Measurements from ENCODE around the gene POPDC3.
"Not testable (repeated sequence)": the region's sequence is repeated elsewhere in the genome, so short reads cannot be mapped to it uniquely, and the experiment has no call there.

Gene POPDC3, protein sequence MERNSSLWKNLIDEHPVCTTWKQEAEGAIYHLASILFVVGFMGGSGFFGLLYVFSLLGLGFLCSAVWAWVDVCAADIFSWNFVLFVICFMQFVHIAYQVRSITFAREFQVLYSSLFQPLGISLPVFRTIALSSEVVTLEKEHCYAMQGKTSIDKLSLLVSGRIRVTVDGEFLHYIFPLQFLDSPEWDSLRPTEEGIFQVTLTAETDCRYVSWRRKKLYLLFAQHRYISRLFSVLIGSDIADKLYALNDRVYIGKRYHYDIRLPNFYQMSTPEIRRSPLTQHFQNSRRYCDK

DNA sequence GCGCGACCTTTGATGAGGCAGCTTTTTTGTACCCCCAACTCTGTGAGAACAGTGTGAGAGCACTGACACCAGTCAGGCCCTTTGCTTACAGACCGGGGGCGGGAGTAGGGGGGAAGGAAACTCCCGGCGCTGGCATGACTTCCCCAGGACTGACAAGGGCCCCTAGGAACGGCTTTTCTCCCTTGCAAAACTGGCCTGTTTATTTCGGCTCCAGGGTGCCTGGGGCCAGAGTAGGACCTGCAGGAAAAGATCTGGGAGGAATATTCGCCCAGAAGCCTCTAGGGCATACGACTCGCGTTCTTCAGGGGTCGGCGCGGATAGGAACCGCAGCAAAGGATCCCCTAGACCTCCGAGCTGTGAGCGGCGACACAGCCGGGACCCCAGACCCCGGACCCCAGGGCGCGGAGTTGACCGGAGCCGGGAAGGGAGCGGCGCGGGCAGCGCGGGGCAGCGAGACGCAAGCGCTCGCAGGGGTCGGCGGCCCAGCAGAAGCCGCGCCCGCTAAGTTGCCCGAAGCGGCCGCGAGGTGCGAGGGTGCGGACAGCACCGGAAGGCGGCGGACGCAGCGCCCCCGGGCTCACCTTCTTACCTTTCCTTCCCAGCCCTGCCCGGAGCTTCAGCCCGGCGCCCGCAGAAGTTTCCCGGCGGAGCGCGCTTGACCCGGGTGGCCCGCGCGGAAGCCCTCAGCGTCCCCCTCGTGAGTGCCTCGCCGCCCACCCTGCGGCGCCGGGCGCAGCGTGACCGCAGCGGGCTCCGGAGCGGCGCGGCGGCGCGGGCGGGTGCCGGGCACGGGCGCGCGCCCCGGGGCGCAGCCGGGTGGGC lies at the start of gene POPDC3:
Gene POPDC3 (minus strand): TSS at position 771 of the 822 bp plus-strand sequence. CDS start 18,105 bp downstream, outside the sequence.
- peak; percentile 58 for DNase-seq

DNA sequence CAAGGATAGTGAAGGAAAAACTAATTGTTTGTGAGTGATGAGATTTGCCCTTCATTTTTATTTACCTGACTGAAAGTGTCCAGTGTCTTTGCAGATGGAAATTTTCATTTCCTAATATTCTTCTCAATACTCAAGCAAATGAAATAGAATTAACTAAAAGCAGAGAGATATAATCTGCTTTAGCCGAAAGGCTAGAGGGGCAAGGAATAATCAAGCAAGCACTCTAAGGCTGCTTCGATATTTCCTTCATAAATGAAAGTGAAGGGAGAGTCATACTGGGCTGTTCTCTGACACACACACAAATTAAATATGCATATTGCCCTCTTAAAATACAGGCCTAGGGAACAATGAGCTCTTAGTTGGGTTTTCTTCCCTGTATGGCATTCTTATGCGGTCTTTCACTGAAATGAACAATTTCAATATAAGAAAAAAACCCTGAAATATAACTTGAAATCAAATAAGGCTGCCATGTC lies 47.5 kb upstream of the POPDC3 start:
- no peak for DNase-seq

DNA sequence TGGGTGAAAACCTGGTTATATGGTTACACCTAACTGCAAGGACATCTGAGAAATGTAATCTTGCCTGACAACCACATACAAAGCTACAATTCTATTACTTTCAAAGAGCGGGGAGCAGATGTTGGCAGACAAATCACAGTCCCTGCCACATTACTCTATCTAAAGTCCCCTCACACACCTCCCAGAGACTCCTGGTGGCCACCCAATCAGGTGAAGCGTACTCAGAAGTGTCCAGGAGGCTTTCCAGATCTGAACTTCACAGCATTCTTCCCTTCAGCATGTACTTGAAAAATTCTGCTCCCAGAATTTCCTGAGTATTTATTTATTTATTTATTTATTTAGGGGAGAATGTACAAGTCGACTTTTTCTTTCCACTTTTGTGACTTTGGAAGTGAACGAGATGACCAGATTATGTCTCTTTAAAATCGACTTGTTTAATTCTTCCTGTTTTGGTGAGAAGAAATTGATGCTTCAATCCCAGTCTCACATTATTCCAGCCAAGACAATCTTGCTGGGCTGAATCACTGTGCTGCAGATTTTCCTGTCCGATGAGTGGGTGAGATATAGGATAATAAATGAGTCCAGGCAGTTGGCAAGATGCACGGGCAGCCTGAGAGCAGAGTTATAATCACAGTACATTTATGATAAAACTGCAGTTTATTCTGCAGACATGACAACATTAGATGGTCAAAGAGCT lies 46.9 kb upstream of the POPDC3 start:
- no peak for DNase-seq

DNA sequence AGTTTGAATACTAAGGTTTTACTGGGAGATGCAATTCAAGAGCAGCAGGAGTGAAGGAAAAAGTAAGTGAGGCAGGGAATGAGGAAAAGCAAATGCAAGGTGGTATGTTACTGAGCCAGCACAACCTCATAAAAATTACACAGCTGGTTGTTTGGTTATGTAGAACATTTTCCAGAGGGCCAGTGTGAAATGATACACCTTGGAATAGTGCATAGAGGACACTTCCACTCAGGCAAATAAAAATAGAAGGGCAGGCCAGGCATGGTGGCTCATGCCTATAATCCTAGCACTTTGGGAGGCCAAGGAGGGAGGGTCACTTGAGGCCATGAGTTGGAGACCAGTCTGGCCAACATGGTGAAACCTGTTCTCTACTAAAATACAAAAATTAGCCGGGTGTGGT lies 43.4 kb upstream of the POPDC3 start:
- DNase-seq: no peak

DNA sequence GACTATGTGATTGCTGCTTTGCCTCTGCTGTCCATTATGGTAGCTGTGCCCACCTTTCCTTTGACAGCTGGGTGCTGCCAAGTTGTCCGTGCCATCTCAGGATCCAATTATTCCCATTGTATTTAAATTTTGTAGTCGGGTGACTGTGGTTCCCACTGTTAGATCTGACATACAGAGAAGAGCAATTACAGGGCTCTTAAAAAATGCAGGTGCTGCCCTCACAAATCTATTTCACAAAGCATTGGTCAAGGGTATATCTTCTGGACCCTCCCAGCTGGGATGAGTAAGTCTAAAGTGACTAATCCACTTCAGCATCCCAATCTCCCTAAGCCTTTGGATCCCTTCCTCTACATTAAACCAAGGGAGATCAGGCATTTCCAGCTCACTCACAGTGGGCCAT lies 41.4 kb upstream of the POPDC3 start:
- not testable (repeated sequence) for DNase-seq

DNA sequence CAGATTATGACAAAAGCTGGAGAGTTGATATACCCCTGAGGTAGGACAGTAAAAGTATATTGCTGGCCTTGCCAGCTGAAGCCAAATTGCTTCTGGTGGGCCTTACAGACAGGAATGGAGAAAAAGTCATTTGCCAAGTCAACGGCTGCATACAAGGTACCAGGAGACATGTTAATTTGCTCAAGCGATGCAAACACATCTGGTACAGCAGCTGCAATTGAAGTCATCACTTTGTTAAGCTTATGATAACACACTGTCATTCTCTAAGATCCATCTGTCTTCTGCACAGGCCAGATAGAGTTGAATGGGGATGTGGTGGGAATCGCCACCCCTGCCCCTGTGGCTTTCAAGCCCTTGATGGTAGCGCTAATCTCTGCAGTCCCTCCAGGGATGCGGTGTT lies 40.4 kb upstream of the POPDC3 start:
- no peak for DNase-seq

DNA sequence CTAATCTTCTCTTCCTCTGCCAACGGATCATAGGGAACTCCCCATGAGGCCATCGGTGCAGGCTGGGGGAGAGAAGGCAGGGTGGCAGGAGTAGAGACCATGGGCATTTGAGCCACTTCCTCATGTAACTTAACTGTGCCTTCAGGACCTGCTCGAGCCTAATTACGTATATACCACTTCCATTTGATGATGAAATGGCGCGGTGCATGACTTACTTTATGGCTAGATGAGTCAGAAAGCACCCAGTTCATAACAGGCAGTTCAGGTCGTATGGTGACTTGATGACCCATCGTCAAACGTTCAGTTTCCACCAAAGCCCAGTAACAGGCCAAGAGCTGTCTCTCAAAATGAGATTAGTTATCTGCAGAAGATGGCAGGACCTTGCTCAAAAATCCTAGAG lies 39.4 kb upstream of the POPDC3 start:
- DNase-seq: not testable (repeated sequence)

DNA sequence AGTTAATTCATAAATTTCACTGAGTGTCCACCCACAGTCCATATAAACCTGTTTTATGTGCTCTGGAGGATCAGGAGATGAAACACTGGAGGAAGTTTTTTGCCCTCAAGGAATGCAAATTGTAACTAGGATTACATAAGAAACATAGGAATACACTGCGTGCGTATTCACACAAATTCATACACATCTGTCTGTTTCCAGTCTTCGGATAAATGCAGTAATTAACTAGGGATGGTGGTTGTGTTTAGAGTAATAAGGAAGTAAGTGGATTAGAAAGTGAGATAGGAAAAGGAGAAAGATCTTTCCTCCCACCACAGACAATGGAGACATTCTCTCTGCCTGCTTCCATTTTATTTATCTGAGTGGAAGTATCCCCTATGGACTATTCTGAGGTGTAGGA lies 35.7 kb upstream of the POPDC3 start:
- no peak for DNase-seq

DNA sequence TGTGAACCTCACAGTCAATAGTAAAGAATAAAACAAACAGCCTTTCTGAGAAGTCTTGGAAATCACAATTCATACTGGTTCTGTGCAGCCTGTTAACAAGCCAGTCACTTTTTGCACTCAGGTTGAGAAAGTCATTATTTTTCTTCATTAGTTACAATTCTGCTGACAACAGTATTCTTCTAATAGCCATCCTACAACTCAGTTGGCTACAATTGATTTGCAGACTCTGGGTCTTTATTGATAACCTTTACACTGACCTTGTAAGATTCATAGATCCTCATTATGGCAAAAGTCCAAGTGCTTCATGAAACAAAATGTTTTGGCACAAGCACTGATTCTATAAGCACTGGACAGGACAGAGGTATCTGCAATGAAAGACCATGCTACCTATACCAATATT lies 34.9 kb upstream of the POPDC3 start:
- no peak for DNase-seq

DNA sequence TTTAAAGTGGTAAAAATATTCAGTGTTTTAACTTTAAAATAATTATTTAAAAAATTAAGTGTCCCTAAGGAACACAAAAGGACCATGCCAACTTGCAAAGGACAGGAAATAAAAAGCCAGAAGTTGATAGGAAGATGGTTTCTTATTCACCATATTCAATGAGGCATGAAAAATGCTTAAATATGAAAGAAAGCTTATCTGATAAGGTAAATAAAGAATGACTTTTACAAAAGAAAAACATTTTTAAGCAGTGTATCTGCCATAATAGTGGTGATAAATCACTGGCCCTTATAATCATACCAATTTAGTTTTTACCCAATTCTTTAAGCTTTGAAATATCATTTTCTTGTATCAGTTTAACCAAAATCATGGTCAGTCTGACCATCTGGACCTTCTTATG lies 33.5 kb upstream of the POPDC3 start:
- no peak for DNase-seq

DNA sequence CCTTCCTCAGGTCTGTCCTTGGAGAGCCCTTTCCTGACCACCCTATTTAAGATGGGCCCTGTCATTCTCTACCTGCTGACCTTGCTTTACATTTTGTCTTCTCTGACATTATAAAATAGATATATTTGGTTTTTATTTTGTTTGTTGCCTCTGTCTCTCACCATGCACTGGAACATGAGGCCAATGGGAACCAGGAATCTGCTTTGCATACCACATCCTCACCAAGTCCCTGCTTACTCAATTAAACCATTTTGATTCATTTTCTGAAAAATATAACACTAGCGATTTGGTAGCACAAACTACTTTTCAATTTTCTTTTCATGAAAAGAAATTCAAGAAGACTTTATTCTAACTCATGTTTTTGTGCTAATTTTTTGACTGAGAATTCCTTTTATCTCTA lies 32.8 kb upstream of the POPDC3 start:
- no peak for DNase-seq

DNA sequence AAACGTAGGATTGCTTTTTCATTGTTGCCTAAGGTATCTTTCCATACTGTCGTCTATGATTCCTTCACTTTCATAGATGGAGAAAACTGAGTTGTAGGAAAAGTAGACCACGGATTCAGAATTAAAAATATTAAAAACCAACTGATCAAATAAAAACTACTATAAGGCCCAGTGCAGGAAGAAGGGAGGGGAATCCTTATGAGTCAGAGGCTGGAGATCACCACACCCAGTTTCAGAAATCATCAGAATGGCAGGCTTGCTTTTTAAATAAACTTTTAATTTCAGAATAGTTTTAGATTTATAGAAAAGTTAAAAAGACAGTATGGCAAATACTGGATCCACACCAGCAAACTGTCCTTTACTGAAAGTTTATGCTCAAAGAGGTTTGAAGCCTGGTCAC lies 32.0 kb upstream of the POPDC3 start:
- no peak for DNase-seq

DNA sequence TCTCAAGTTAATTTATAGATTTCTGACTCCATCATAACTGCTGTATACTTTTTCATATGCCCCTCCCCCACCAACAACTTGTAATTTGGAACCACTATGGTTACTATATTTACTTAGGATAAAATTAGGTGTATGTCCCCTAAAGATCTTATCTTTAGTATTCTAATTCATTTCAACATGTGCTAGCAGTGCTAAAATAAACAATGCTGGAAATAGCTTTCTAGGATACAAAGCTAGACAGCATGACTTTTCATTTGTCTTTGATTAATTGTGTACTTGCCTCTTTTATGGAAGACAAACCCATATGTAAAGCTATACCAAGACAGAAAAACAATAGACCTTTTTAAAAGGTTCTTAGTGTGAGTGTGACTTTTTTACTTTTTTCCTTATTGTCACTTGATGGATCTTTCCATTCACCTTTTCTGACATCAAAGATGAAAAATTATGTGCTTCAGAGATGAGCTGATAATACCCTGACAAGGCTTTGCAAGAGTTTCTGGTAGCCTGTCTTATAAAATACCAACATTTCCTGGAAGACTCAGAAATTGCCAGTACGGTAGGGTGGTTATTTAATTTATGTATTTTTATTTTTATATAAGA lies 31.2 kb upstream of the POPDC3 start:
- peak; percentile 28 for DNase-seq

DNA sequence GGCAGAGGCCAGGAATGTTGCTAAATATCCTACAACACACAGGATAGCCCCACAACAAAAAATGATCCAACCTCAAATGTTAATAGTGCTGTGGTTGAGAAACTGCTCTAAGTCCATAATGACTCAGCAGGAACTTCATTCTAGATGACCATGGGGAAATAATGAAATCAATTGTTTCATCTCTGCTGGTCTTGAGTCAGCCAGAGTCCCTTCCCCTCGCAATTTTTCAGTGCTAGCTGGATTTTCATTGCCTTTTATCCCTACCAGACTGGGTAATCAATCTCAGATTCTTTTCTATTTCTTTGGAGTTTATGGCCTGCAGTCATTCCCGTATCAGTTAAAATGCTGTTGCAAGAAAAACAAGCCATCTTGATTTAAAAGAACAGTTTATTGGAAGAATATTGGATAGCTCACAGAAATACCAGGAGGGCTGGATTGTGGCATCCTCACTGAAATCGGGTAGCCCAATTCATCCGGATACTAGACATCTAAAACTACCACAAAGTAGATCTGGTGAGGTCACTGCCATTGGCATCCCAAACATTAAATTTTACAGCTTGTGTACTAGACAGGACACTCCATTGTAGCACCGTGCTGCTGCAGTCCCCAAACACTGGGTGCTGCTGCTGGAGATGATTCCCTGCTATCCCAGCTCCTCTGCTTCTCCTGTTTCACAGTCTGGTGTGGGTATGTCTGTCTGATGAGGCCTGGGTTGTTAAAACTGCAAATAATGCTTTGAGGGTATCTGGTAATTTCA lies 30.3 kb upstream of the POPDC3 start:
- no peak for DNase-seq

DNA sequence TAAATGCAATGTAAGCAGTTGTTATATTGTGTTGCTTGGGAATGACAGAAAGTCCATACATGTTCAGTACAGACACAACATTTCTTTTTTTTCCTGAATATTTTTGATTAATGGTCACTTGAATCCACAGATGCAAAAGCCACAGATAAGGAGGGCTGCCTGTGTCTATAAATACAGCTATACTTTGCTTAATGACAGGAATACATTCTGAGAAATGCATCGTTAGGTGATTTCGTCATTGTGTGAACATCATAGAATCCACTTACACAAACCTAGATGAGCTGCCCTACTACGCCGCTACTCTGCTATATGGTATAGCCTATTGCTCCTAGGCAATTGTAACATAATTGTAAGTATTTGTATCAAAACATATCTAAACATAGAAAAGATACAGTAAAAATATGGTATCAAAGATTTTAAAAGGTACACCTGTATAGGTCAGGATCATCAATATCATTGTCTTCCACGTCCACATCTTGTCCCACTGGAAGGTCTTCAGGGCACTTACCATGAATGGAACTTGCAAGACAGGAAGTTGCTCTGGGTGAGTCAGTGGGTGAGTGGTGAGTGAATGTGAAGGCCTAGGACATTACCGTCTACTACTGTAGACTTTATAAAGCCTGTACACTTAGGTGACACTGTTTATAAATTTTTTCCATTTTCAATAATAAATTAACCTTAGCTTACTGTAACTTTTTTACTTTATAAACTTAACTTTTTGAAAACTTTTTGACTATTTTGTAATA lies 27.9 kb upstream of the POPDC3 start:
- DNase-seq: no peak

DNA sequence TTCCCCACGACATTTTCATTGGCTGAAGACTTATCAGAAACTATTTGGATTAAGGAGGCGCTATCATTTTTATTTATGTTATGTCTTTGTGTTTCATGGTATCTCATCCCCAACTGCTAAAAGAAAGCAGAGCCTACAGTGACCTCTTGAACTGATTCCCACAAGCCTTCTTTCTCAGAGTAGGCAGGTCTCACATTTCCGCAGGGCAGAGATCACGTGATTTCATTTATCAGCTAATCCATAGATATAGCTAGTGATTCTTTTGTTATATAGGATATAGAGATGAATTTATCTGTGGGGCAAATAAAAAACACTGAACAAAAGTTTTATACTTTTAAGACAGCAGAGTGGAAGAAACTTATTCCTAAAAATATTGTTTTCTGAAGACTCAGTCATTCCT lies 25.0 kb upstream of the POPDC3 start:
- DNase-seq: no peak

DNA sequence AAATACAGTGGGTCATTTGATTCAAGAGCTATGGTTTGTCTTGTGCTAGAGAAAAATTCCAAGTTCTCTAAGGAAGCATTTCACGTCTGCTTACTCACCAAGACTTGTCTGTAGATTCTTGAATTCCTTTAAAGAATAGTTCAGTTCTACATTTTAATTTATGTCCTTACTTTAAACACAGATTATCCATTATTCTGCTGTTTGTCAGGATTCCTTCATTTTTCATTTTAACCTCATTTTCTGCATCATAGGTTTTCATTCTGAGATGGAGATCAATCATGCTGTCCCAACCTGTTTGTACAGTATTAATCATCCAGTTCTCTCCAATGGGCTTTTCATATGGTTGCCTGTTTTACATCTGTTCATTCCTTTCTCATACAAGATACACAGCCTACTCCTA lies 24.5 kb upstream of the POPDC3 start:
- DNase-seq: no peak

DNA sequence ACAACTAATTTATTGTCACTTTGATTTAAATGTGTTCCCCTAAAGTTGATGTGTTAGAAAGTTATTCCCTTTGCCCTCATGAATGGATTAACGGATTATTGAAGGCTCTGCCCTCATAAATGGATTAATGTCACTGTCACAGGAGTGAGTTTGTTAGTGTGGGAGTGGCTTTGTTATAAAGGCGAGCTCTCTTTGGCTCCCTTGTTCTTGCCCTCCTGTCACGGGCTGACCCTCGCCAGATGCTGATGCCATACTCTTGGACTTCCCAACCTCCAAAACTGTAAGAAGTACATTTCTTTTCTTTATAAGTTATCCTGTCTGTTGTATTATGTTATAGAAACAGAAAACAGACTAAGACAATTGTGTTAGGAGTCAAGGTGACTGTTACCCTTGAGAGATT lies 22.7 kb upstream of the POPDC3 start:
- no peak for DNase-seq

DNA sequence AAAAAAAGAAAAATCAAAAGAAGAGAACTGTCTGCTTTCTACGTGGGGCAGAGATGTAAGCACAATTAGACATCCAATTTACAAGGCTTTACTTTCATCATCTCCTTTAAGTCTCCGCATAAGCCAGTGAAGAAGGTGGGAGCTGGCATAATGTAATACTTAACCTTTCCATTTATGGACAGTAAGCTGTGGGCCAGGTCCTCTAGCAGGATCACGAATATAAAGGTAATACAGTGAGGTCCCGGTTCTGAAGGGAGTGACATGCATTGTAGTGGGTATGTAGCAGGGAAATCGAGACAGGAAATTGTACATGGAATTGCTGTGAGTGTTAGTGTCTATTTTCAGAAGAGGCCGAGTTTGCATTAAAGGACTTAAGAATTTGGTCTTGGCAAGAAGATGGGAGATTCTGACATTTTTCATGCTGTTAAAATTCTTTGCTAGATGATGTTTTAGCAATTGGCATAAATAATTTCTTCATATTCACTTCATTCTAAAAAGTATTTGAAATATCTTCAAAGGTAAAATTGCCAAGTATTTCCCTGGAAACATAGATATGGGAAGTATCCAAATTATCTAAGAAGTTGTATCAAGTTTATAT lies 20.4 kb upstream of the POPDC3 start:
- DNase-seq: no peak

DNA sequence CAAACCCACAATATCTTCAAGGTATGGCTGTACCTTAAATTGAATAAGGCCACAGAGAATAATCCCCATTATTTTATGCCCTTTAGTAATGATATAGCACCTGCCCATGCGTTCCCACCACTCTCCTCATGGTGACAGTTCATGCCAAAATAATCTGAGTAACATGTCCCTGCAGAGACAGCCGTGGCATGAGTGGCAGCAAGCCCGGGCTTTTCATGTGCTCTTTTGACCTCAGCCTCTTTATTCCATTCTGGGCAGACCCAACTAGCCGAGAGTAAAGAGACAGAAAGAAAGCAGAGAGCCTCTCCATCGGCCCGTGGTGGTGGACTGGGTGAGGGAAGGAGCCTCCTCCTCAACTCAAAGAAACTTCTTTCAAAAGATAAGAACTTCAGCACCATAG lies 19.9 kb upstream of the POPDC3 start:
- no peak for DNase-seq

DNA sequence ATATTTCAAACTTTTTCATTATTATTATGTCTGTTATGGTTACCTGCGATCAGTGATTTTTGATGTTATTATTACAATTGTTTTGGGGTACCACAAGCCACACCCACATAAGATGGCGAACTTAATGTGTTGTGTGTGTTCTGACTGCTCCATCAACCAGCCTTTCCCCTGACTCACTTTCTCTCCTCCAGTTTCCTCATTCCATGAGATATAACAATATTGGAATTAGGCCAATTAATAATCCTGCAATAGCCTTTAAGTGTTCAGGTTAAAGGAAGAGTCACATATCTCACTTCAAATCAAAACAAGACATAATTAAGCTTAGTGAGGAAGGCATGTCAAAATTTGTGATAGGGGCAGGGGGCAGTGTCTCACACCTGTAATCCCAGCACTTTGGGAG lies 16.3 kb upstream of the POPDC3 start:
- no peak for DNase-seq

All from NCI-H774 (cell line).